Suprapubic skin (tissue), 4 donors: ENCODE measurements around the gene SSNA1. TPM values are rescaled to one million over a fixed set of nuclear protein-coding genes. Genes with fewer than 3 reads are reported as not detected.

Experiments used
- DNase-seq, 2 donors: peaks; one replicate each; pipeline ENCODE4 v3.0.0-alpha.2; 2019; ENCODE audit warnings: low spot score in 2 of 2
- H3K27ac ChIP-seq: fragments of 200-600 bp; sonication (generic); one replicate; pipeline ENCODE4 v1.5.1; 2019
- H3K27me3 ChIP-seq: fragments of 200-600 bp; sonication (generic); one replicate; pipeline ENCODE4 v1.5.1; 2019
- H3K36me3 ChIP-seq: fragments of 200-600 bp; sonication (generic); one replicate; pipeline ENCODE4 v1.5.1; 2019
- H3K4me1 ChIP-seq: fragments of 200-600 bp; sonication (generic); one replicate; pipeline ENCODE4 v1.5.1; 2019
- H3K4me3 ChIP-seq: fragments of 200-600 bp; sonication (generic); one replicate; pipeline ENCODE4 v1.5.1; 2019; ENCODE audit warnings: mild to moderate bottlenecking
- H3K9me3 ChIP-seq: fragments of 200-600 bp; sonication (generic); one replicate; pipeline ENCODE4 v1.5.1; 2019
- CTCF ChIP-seq, 2 donors: fragments of 200-600 bp in 1 of 2; fragments of 450-650 bp in 1 of 2; sonication (generic) in 1 of 2; IDR thresholded peaks; one replicate each; pipeline ENCODE4 v1.5.1; 2016 to 2019; ENCODE audit warnings: antibody characterized with exemption in 2 of 2, mild to moderate bottlenecking in 1 of 2, moderate library complexity in 1 of 2
- EP300 ChIP-seq: sonication (generic); formaldehyde crosslinking; IDR thresholded peaks from one replicate; pipeline ENCODE4 v1.6.1; 2017; ENCODE audit warnings: antibody characterized with exemption
- POLR2A ChIP-seq, 2 donors: fragments of 450-650 bp; IDR thresholded peaks; one replicate each; pipeline ENCODE4 v1.6.1; 2017; ENCODE audit warnings: antibody characterized with exemption in 2 of 2, mild to moderate bottlenecking in 2 of 2, moderate library complexity in 2 of 2
- POLR2AphosphoS5 ChIP-seq, 3 donors: sonication (generic); formaldehyde crosslinking; IDR thresholded peaks; one replicate each; pipeline ENCODE4 v1.6.1; 2017; ENCODE audit warnings: antibody characterized with exemption in 3 of 3
- WGBS: methylation state at CpG from one replicate; pipeline ENCODE4 v1.1.5; 2018; 5-methylcytosine and 5-hydroxymethylcytosine counted together
- total RNA-seq, 4 donors: library from RNA; depleted of rRNA; stranded (reverse); fragments of >200 nt; gene quantifications; one replicate each; pipeline ENCODE4 v1.1.0, GENCODE V29; 2016

The SSNA1 gene
- total RNA-seq, 4 donors from 2014 or later, result 45.9 to 72.0 (median 71.1) TPM

- peaks cover 53% of the 10 kb centered on the region for H3K4me1 ChIP-seq
- TF ChIP-seq CTCF (IDR thresholded peaks at IDR 0.05), result no peak
- TF ChIP-seq EP300, result no peak
- peak in 1 of 2 donors; percentile 34 for TF ChIP-seq POLR2A (IDR thresholded peaks at IDR 0.05)
- peak in 2 of 3 donors; percentile 89 to 95 for TF ChIP-seq POLR2AphosphoS5 (IDR thresholded peaks at IDR 0.05)
- 0% methylated on average over 22 of the region's 98 CpGs for WGBS
- no peaks in the 10 kb centered on the region for H3K27me3 ChIP-seq
- DNase-seq, result peak; percentile 96
- H3K36me3 ChIP-seq, result peaks cover 8% of the 10 kb centered on the region
- H3K4me3 ChIP-seq, result peak within 1 kb of the TSS; percentile 73
- no peaks in the 10 kb centered on the region for H3K9me3 ChIP-seq
- peak within 1 kb of the TSS; percentile 86 for H3K27ac ChIP-seq
Measured at GRCh38 chr9:137205126-137206069, 16.9 kb downstream of the SSNA1 start, which contains the start of the genes NDOR1 and TMEM203. NDOR1 (plus strand) TSS chr9:137205700; CDS start chr9:137205778, 78 bp downstream. TMEM203 (minus strand) TSS chr9:137205648; CDS start chr9:137205414, 234 bp downstream.

- Histone ChIP-seq H3K4me3 (peak overlapping the region; percentile 73), H3K9me3 (no peaks in the 10 kb centered on the region), H3K27ac (no peak overlapping the region), H3K27me3 (no peaks in the 10 kb centered on the region), H3K36me3 (peaks cover 8% of the 10 kb centered on the region), H3K4me1 (peaks cover 47% of the 10 kb centered on the region)
- no peak for DNase-seq
- 73% methylated on average over 7 of the region's 7 CpGs for WGBS
- no peak for TF ChIP-seq CTCF (IDR thresholded peaks at IDR 0.05)
- TF ChIP-seq POLR2AphosphoS5 (IDR thresholded peaks at IDR 0.05), result no peak
- no peak for TF ChIP-seq POLR2A (IDR thresholded peaks at IDR 0.05)
Measured at GRCh38 chr9:137206602-137207001, 18.1 kb downstream of the SSNA1 start.

GRCh38 chr9:137211532-137211931, 23.1 kb downstream of the SSNA1 start:
- no peak overlapping the region for H3K27ac ChIP-seq
- DNase-seq, result no peak
- H3K27me3 ChIP-seq, result no peaks in the 10 kb centered on the region
- peaks cover 18% of the 10 kb centered on the region for H3K36me3 ChIP-seq
- no peaks in the 10 kb centered on the region for H3K9me3 ChIP-seq
- no peak overlapping the region for H3K4me3 ChIP-seq
- peaks cover 7% of the 10 kb centered on the region for H3K4me1 ChIP-seq
- TF ChIP-seq POLR2AphosphoS5 (IDR thresholded peaks at IDR 0.05) (no peak), CTCF (IDR thresholded peaks at IDR 0.05) (no peak), EP300 (no peak), POLR2A (IDR thresholded peaks at IDR 0.05) (no peak)
- 78% methylated on average over 13 of the region's 13 CpGs for WGBS

- H3K4me3 ChIP-seq, result no peak overlapping the region
- H3K27ac ChIP-seq, result no peak overlapping the region
- WGBS, result 86% methylated on average over 14 of the region's 21 CpGs
- TF ChIP-seq POLR2AphosphoS5 (IDR thresholded peaks at IDR 0.05), result no peak
- no peak for TF ChIP-seq CTCF (IDR thresholded peaks at IDR 0.05)
- TF ChIP-seq POLR2A (IDR thresholded peaks at IDR 0.05), result no peak
- no peak for TF ChIP-seq EP300
- H3K4me1 ChIP-seq, result peaks cover 11% of the 10 kb centered on the region
- no peaks in the 10 kb centered on the region for H3K9me3 ChIP-seq
- no peak for DNase-seq
- H3K36me3 ChIP-seq, result peaks cover 18% of the 10 kb centered on the region
- H3K27me3 ChIP-seq, result no peaks in the 10 kb centered on the region
Measured at GRCh38 chr9:137212520-137212919, 24.0 kb downstream of the SSNA1 start.
